WTC11 (cell line): ENCODE results near the gene HES1. TPM values are rescaled to one million over a fixed set of nuclear protein-coding genes. Genes with fewer than 3 reads are reported as not detected.
"Not testable (repeated sequence)": the region's sequence is repeated elsewhere in the genome, so short reads cannot be mapped to it uniquely, and the experiment has no call there.

Source experiments
- ATAC-seq: fragments of 200-7000 bp; cut with Tn5 transposase; 2 replicates; pipeline ENCODE4 v1.10.0; 2021; ENCODE audit warnings: mild to moderate bottlenecking, moderate library complexity
- CTCF ChIA-PET: fragments of 300-600 bp; sonication (Branson Sonifier 250); formaldehyde crosslinking; loops from one replicate; lab custom pipeline; 2021; ENCODE audit warnings: antibody characterized with exemption; lab: Charles Lee
- POLR2A ChIA-PET: fragments of 350-600 bp; sonication (Branson Sonifier 250); formaldehyde crosslinking; loops from one replicate; lab custom pipeline; 2021; ENCODE audit warnings: antibody characterized with exemption; lab: Charles Lee
- DNase-seq: peaks from one replicate; pipeline ENCODE4 v3.0.0; 2021; ENCODE audit warnings: low spot score
- H3K27ac Mint-ChIP-seq: 2 replicates; pipeline ENCODE4 v1.8.0; 2021; ENCODE audit warnings: mixed read lengths
- H3K27me3 Mint-ChIP-seq: 2 replicates; pipeline ENCODE4 v1.8.0; 2021; ENCODE audit warnings: low read depth, mild to moderate bottlenecking, moderate library complexity, mixed read lengths
- H3K36me3 Mint-ChIP-seq: 2 replicates; pipeline ENCODE4 v1.8.0; 2021; ENCODE audit warnings: mixed read lengths
- H3K4me1 Mint-ChIP-seq: 2 replicates; pipeline ENCODE4 v1.8.0; 2022; ENCODE audit warnings: mixed read lengths
- H3K4me3 Mint-ChIP-seq: 2 replicates; pipeline ENCODE4 v1.8.0; 2021; ENCODE audit warnings: mild to moderate bottlenecking, moderate library complexity, mixed read lengths
- H3K9me3 Mint-ChIP-seq: 2 replicates; pipeline ENCODE4 v1.8.0; 2021; ENCODE audit warnings: mixed read lengths
- CBFB ChIP-seq: sonication (generic); formaldehyde crosslinking; IDR thresholded peaks from 2 replicates; pipeline ENCODE4 v1.8.1; 2022; ENCODE audit warnings: mild to moderate bottlenecking, low read depth, missing genetic modification reagents
- FOXK1 ChIP-seq: sonication (generic); formaldehyde crosslinking; IDR thresholded peaks from 2 replicates; pipeline ENCODE4 v1.8.0; 2022; ENCODE audit warnings: mild to moderate bottlenecking, moderate library complexity, missing genetic modification reagents
- FOXP1 ChIP-seq: sonication (generic); formaldehyde crosslinking; IDR thresholded peaks from 2 replicates; pipeline ENCODE4 v1.8.0; 2022; ENCODE audit warnings: missing genetic modification reagents, mild to moderate bottlenecking, moderate library complexity, borderline replicate concordance
- GRHL2 ChIP-seq: fragments of 250-450 bp; sonication (Bioruptor Pico); IDR thresholded peaks from 2 replicates; pipeline ENCODE4 v1.8.0; 2022; ENCODE audit warnings: mild to moderate bottlenecking, moderate library complexity; ENCODE audit not compliant: insufficient replicate concordance, severe bottlenecking
- JUN ChIP-seq: sonication (generic); formaldehyde crosslinking; IDR thresholded peaks from 2 replicates; pipeline ENCODE4 v1.8.0; 2023; ENCODE audit warnings: mild to moderate bottlenecking, missing genetic modification reagents
- NFATC4 ChIP-seq: fragments of 250-450 bp; sonication (Bioruptor Pico); IDR thresholded peaks from 2 replicates; pipeline ENCODE4 v1.9.0; 2021; ENCODE audit warnings: mild to moderate bottlenecking
- SOX15 ChIP-seq: fragments of 250-450 bp; sonication (Bioruptor Pico); IDR thresholded peaks from 2 replicates; pipeline ENCODE4 v1.9.0; 2021; ENCODE audit warnings: mild to moderate bottlenecking
- SP1 ChIP-seq: sonication (generic); formaldehyde crosslinking; conservative IDR thresholded peaks from 2 replicates; pipeline ENCODE4 v1.8.1; 2022; ENCODE audit warnings: missing genetic modification reagents
- STAT6 ChIP-seq: sonication (generic); formaldehyde crosslinking; conservative IDR thresholded peaks from 2 replicates; pipeline ENCODE4 v1.8.1; 2023; ENCODE audit warnings: mild to moderate bottlenecking, low read depth, missing genetic modification reagents, moderate library complexity
- ZNF121 ChIP-seq: sonication (generic); formaldehyde crosslinking; IDR thresholded peaks from 2 replicates; pipeline ENCODE4 v1.8.0; 2023; ENCODE audit warnings: missing genetic modification reagents
- total RNA-seq: library from RNA; stranded (reverse); gene quantifications from 3 replicates; pipeline ENCODE4 v1.2.3, GENCODE V29; 2021
- TF ChIP-seq, protein P1 (sequence below): sonication (generic); formaldehyde crosslinking; IDR thresholded peaks from 2 replicates; pipeline ENCODE4 v1.8.1; 2022; ENCODE audit warnings: mild to moderate bottlenecking, missing genetic modification reagents, moderate library complexity, borderline replicate concordance
- TF ChIP-seq, protein P2 (sequence below): fragments of 250-450 bp; sonication (Bioruptor Pico); IDR thresholded peaks from 2 replicates; pipeline ENCODE4 v1.9.0; 2021; ENCODE audit warnings: mild to moderate bottlenecking, borderline replicate concordance
- TF ChIP-seq, protein P3 (sequence below): fragments of 200-600 bp; IDR thresholded peaks from 2 replicates; pipeline ENCODE4 v1.8.0; 2022; ENCODE audit warnings: antibody characterized with exemption
- TF ChIP-seq, protein P4 (sequence below): sonication (generic); formaldehyde crosslinking; conservative IDR thresholded peaks from 2 replicates; pipeline ENCODE4 v1.8.1; 2022; ENCODE audit warnings: mild to moderate bottlenecking, missing genetic modification reagents
- TF ChIP-seq, protein P5 (sequence below): fragments of 250-450 bp; sonication (Bioruptor Pico); IDR thresholded peaks from 2 replicates; pipeline ENCODE4 v1.9.0; 2021; ENCODE audit warnings: moderate library complexity, mild to moderate bottlenecking, inconsistent platforms, borderline replicate concordance

HES1 gene
- total RNA-seq, 1 experiment from 2014 or later: 28.4 TPM

DNA sequence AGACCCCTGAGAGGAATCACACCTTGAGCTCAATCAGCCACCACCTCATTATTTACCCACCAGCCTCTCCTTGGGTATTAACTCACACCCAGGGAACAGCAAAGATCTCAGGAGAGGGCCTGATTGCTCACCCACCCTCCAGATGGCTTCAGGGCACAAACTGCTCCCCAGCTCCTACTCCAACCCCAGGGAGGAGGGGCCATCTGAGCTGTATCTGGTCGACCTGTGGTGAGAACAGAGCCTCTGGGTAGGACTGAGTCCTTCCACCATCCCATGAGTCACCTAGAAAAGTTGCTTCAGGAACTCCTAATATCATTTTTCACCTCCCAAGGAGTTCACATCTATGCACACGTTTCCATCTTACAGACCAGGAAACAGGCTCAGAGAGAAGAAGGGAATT, 44.8 kb upstream of the HES1 start:
- no peak overlapping the region for H3K27ac Mint-ChIP-seq
- CTCF ChIA-PET: no interaction called here
- TF ChIP-seq STAT6: no peak
- TF ChIP-seq CBFB (CRISPR knock-in tag): no peak
- TF ChIP-seq FOXP1 (CRISPR knock-in tag): no peak
- TF ChIP-seq JUN (CRISPR knock-in tag): no peak
- no peak for TF ChIP-seq ZNF121 (CRISPR knock-in tag)
- TF ChIP-seq, protein P1, sequence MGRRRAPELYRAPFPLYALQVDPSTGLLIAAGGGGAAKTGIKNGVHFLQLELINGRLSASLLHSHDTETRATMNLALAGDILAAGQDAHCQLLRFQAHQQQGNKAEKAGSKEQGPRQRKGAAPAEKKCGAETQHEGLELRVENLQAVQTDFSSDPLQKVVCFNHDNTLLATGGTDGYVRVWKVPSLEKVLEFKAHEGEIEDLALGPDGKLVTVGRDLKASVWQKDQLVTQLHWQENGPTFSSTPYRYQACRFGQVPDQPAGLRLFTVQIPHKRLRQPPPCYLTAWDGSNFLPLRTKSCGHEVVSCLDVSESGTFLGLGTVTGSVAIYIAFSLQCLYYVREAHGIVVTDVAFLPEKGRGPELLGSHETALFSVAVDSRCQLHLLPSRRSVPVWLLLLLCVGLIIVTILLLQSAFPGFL: no peak
- TF ChIP-seq SOX15 (CRISPR knock-in tag): no peak
- TF ChIP-seq NFATC4 (CRISPR knock-in tag): no peak
- no peak for TF ChIP-seq FOXK1 (CRISPR knock-in tag)
- TF ChIP-seq SP1 (CRISPR knock-in tag): no peak
- no peak for TF ChIP-seq GRHL2
- TF ChIP-seq, protein P2, sequence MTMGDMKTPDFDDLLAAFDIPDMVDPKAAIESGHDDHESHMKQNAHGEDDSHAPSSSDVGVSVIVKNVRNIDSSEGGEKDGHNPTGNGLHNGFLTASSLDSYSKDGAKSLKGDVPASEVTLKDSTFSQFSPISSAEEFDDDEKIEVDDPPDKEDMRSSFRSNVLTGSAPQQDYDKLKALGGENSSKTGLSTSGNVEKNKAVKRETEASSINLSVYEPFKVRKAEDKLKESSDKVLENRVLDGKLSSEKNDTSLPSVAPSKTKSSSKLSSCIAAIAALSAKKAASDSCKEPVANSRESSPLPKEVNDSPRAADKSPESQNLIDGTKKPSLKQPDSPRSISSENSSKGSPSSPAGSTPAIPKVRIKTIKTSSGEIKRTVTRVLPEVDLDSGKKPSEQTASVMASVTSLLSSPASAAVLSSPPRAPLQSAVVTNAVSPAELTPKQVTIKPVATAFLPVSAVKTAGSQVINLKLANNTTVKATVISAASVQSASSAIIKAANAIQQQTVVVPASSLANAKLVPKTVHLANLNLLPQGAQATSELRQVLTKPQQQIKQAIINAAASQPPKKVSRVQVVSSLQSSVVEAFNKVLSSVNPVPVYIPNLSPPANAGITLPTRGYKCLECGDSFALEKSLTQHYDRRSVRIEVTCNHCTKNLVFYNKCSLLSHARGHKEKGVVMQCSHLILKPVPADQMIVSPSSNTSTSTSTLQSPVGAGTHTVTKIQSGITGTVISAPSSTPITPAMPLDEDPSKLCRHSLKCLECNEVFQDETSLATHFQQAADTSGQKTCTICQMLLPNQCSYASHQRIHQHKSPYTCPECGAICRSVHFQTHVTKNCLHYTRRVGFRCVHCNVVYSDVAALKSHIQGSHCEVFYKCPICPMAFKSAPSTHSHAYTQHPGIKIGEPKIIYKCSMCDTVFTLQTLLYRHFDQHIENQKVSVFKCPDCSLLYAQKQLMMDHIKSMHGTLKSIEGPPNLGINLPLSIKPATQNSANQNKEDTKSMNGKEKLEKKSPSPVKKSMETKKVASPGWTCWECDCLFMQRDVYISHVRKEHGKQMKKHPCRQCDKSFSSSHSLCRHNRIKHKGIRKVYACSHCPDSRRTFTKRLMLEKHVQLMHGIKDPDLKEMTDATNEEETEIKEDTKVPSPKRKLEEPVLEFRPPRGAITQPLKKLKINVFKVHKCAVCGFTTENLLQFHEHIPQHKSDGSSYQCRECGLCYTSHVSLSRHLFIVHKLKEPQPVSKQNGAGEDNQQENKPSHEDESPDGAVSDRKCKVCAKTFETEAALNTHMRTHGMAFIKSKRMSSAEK (CRISPR knock-in tag): no peak
- TF ChIP-seq, protein P3, sequence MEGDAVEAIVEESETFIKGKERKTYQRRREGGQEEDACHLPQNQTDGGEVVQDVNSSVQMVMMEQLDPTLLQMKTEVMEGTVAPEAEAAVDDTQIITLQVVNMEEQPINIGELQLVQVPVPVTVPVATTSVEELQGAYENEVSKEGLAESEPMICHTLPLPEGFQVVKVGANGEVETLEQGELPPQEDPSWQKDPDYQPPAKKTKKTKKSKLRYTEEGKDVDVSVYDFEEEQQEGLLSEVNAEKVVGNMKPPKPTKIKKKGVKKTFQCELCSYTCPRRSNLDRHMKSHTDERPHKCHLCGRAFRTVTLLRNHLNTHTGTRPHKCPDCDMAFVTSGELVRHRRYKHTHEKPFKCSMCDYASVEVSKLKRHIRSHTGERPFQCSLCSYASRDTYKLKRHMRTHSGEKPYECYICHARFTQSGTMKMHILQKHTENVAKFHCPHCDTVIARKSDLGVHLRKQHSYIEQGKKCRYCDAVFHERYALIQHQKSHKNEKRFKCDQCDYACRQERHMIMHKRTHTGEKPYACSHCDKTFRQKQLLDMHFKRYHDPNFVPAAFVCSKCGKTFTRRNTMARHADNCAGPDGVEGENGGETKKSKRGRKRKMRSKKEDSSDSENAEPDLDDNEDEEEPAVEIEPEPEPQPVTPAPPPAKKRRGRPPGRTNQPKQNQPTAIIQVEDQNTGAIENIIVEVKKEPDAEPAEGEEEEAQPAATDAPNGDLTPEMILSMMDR: no peak
- TF ChIP-seq, protein P4, sequence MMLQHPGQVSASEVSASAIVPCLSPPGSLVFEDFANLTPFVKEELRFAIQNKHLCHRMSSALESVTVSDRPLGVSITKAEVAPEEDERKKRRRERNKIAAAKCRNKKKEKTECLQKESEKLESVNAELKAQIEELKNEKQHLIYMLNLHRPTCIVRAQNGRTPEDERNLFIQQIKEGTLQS (CRISPR knock-in tag): no peak
- TF ChIP-seq, protein P5, sequence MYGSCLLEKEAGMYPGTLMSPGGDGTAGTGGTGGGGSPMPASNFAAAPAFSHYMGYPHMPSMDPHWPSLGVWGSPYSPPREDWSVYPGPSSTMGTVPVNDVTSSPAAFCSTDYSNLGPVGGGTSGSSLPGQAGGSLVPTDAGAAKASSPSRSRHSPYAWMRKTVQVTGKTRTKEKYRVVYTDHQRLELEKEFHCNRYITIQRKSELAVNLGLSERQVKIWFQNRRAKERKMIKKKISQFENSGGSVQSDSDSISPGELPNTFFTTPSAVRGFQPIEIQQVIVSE: no peak
- peaks cover 29% of the 10 kb centered on the region for H3K4me1 Mint-ChIP-seq
- no peak overlapping the region for H3K4me3 Mint-ChIP-seq
- H3K36me3 Mint-ChIP-seq: no peaks in the 10 kb centered on the region
- DNase-seq (no peak), ATAC-seq (no peak)
- POLR2A ChIA-PET: interaction anchor here (1.0 to 1.1 kb wide), 2 partner anchors 45 to 50 kb away, joined by 3 to 4 read pairs; partner anchors contain the start of gene HES1
- no peaks in the 10 kb centered on the region; the same call in 1 of the 2 replicates for H3K27me3 Mint-ChIP-seq
- no peaks in the 10 kb centered on the region for H3K9me3 Mint-ChIP-seq

GRCh38 chr3:194091897-194092296, 44.1 kb upstream of the HES1 start:
- H3K27ac Mint-ChIP-seq, H3K9me3 Mint-ChIP-seq, H3K36me3 Mint-ChIP-seq, ATAC-seq, DNase-seq, H3K27me3 Mint-ChIP-seq, POLR2A ChIA-PET, CTCF ChIA-PET, H3K4me3 Mint-ChIP-seq: not testable (repeated sequence)
- peaks cover 24% of the 10 kb centered on the region for H3K4me1 Mint-ChIP-seq
